Measurements from ENCODE around the gene GDF2.

DNA sequence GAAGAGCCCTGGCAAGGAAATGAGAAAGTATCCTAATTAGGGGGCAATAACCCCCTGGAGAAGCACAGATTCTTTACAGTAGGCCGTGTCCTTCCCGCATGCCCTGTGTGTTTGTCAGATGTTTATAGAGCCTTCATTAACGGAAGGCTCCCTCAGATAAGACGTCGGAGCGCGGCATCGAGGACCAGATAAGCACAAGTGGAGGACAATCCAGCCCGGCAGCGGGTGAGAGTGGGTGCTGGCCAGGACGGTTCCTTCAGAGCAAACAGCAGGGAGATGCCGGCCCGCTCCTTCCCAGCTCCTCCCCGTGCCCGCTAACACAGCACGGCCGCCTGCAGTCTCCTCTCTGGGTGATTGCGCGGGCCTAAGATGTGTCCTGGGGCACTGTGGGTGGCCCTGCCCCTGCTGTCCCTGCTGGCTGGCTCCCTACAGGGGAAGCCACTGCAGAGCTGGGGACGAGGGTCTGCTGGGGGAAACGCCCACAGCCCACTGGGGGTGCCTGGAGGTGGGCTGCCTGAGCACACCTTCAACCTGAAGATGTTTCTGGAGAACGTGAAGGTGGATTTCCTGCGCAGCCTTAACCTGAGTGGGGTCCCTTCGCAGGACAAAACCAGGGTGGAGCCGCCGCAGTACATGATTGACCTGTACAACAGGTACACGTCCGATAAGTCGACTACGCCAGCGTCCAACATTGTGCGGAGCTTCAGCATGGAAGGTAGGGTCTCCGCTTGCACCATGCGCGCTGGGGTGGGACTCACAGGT, at the start of gene GDF2:
- TF ChIP-seq, protein P1, sequence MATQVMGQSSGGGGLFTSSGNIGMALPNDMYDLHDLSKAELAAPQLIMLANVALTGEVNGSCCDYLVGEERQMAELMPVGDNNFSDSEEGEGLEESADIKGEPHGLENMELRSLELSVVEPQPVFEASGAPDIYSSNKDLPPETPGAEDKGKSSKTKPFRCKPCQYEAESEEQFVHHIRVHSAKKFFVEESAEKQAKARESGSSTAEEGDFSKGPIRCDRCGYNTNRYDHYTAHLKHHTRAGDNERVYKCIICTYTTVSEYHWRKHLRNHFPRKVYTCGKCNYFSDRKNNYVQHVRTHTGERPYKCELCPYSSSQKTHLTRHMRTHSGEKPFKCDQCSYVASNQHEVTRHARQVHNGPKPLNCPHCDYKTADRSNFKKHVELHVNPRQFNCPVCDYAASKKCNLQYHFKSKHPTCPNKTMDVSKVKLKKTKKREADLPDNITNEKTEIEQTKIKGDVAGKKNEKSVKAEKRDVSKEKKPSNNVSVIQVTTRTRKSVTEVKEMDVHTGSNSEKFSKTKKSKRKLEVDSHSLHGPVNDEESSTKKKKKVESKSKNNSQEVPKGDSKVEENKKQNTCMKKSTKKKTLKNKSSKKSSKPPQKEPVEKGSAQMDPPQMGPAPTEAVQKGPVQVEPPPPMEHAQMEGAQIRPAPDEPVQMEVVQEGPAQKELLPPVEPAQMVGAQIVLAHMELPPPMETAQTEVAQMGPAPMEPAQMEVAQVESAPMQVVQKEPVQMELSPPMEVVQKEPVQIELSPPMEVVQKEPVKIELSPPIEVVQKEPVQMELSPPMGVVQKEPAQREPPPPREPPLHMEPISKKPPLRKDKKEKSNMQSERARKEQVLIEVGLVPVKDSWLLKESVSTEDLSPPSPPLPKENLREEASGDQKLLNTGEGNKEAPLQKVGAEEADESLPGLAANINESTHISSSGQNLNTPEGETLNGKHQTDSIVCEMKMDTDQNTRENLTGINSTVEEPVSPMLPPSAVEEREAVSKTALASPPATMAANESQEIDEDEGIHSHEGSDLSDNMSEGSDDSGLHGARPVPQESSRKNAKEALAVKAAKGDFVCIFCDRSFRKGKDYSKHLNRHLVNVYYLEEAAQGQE (IDR thresholded peaks at IDR 0.05; ENCODE audit: low read depth, low read length): no peak
- TF ChIP-seq, protein P2, sequence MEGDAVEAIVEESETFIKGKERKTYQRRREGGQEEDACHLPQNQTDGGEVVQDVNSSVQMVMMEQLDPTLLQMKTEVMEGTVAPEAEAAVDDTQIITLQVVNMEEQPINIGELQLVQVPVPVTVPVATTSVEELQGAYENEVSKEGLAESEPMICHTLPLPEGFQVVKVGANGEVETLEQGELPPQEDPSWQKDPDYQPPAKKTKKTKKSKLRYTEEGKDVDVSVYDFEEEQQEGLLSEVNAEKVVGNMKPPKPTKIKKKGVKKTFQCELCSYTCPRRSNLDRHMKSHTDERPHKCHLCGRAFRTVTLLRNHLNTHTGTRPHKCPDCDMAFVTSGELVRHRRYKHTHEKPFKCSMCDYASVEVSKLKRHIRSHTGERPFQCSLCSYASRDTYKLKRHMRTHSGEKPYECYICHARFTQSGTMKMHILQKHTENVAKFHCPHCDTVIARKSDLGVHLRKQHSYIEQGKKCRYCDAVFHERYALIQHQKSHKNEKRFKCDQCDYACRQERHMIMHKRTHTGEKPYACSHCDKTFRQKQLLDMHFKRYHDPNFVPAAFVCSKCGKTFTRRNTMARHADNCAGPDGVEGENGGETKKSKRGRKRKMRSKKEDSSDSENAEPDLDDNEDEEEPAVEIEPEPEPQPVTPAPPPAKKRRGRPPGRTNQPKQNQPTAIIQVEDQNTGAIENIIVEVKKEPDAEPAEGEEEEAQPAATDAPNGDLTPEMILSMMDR (IDR thresholded peaks at IDR 0.05 in 2 of 3, conservative IDR thresholded peaks at IDR 0.05 in 1 of 3; ENCODE audit: control insufficient read depth in 2 of 3, extremely low read depth in 1 of 3, insufficient read depth in 1 of 3, low read depth in 3 of 3, low read length in 3 of 3): no peak
- TF ChIP-seq EP300 (IDR thresholded peaks at IDR 0.05; ENCODE audit: borderline replicate concordance in 1 of 2, control insufficient read depth in 1 of 2, low read depth in 2 of 2, low read length in 2 of 2) (no peak), CREB1 (IDR thresholded peaks at IDR 0.05; ENCODE audit: low read depth) (no peak), POLR2AphosphoS5 (IDR thresholded peaks at IDR 0.05; ENCODE audit: low read length) (no peak), NR2F1 (conservative IDR thresholded peaks at IDR 0.05) (no peak)

All from GM12878 (cell line).